Fibroblast of the aortic adventitia (primary cell): Measurements from ENCODE around the gene NFS1. TPM values are rescaled to one million over a fixed set of nuclear protein-coding genes. Genes with fewer than 3 reads are reported as not detected.
"Not testable (repeated sequence)": the region's sequence is repeated elsewhere in the genome, so short reads cannot be mapped to it uniquely, and the experiment has no call there.

Experiments used
- DNase-seq: peaks from one replicate; pipeline ENCODE4 v3.0.0-alpha.2; 2010; ENCODE audit warnings: low read depth
- H3K4me3 ChIP-seq: 2 replicates; pipeline ENCODE4 v1.5.1; 2011; ENCODE audit warnings: low read depth, mild to moderate bottlenecking, control low read depth, low read length, moderate library complexity
- total RNA-seq: library from RNA; depleted of rRNA; stranded (reverse); fragments of >200 nt; gene quantifications from 2 replicates; pipeline ENCODE4 v1.2.3, GENCODE V29; 2012; ENCODE audit warnings: low replicate concordance
- TF ChIP-seq, protein P1 (sequence below): IDR thresholded peaks from 2 replicates; pipeline ENCODE4 v1.5.1; 2011; ENCODE audit warnings: mild to moderate bottlenecking, low read length, control low read depth, inconsistent platforms; ENCODE audit not compliant: insufficient read depth

NFS1 gene
- total RNA-seq, 1 donor = 19.9 TPM

DNA sequence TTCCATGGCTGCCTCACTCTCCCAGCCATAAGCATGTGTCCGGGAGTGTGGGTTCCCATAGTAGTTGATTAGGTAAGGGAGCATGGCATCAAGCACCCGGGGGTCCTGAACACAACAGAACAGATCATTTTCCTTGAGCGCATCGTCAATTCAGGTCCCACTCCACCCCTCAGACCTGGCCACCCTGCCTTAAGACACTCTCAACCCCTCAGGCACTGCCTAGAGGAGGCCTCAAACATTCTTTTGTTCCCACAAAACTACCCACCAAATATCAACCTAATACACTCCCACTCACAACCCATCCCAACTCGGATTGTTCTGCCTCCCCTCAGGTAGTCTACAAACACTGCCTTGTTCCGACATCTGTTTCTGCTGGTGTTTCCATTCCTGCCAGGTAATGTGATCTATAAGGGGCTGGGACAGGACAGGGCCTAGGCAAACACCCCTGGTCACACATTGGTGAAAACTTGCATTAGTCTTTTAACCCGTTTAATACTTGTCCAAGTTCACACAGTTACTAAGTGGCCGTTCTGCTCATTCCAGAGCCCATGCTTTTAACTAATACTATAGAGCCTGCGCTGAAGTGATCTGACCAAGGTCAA is 1.4 kb downstream of the NFS1 start:
- TF ChIP-seq, protein P1, sequence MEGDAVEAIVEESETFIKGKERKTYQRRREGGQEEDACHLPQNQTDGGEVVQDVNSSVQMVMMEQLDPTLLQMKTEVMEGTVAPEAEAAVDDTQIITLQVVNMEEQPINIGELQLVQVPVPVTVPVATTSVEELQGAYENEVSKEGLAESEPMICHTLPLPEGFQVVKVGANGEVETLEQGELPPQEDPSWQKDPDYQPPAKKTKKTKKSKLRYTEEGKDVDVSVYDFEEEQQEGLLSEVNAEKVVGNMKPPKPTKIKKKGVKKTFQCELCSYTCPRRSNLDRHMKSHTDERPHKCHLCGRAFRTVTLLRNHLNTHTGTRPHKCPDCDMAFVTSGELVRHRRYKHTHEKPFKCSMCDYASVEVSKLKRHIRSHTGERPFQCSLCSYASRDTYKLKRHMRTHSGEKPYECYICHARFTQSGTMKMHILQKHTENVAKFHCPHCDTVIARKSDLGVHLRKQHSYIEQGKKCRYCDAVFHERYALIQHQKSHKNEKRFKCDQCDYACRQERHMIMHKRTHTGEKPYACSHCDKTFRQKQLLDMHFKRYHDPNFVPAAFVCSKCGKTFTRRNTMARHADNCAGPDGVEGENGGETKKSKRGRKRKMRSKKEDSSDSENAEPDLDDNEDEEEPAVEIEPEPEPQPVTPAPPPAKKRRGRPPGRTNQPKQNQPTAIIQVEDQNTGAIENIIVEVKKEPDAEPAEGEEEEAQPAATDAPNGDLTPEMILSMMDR = no peak

DNA sequence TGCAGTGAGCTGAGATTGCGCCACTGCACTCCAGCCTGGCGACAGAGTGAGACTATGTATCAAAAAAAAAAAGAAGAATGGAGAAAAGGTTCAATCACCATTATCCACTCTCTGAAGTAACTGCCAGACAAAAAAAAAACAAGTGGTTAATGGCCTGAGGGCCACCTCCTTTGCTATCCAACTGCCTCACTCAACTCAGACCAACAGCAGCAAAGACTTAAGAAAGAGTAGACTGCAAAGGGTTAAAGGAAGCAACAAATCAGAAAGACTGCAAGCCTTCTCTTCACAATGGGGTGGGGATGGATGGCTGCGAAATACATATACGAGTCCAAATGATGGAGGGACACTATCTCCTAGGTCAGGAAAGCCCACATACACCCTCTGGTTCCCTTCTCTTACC is 3.2 kb downstream of the NFS1 start:
- TF ChIP-seq, protein P1 = no peak
- DNase-seq = no peak
- no peak overlapping the region for H3K4me3 ChIP-seq

More for the DNA sequence above, 1.4 kb downstream of the NFS1 start:
- no peak for DNase-seq
- H3K4me3 ChIP-seq = peak overlapping the region; percentile 98

- H3K4me3 ChIP-seq = no peak overlapping the region
- TF ChIP-seq, protein P1 = no peak
- DNase-seq = no peak
These were observed 3.9 kb downstream of the NFS1 start for GRCh38 chr20:35695245-35695749.

DNA sequence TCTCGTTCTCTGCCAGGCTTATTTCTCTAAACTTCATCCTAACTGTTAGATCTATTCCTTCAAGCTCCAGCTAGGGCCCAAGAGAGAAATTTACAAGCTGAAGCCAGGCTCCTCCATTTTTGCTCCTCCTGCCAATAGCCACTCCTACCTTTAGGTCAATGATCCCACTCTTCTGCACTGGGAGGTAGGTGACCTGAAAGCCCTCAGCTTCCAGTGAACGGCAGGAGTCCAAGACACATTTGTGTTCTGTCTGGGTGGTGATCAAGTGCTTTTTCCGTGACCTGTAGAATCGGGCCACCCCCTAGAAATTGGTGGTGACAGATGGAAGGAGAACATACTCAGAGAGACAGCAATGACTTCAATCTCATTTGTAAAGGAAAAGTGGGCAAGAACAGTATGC is 8.9 kb downstream of the NFS1 start:
- no peak for DNase-seq
- TF ChIP-seq, protein P1 = no peak
- no peak overlapping the region for H3K4me3 ChIP-seq

DNA sequence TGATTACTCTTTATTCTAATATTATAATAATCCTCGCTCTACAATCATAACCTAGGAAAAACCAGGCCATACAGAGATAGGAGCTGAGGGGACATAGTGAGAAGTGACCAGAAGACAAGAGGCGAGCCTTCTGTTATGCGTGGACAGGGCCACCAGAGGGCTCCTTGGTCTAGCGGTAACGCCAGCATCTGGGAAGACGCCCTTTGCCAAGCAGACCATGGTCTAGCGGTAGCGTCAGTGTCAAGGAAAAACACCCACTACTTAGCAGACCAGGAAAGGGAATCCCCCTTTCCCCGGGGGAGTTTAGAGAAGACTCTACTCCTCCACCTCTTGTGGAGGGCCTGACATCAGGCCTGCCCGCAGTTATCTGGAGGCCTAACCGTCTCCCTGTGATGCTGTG is 12.3 kb downstream of the NFS1 start:
- not testable (repeated sequence) for DNase-seq, H3K4me3 ChIP-seq

- DNase-seq, H3K4me3 ChIP-seq: not testable (repeated sequence)
These were observed 13.8 kb downstream of the NFS1 start for GRCh38 chr20:35685368-35685767.

- no peak for DNase-seq
- no peak overlapping the region for H3K4me3 ChIP-seq
- TF ChIP-seq, protein P1 = no peak
These were observed 17.2 kb downstream of the NFS1 start for GRCh38 chr20:35681960-35682359.

GRCh38 chr20:35680452-35681183 is 18.5 kb downstream of the NFS1 start:
- no peak for DNase-seq
- no peak overlapping the region for H3K4me3 ChIP-seq
- TF ChIP-seq, protein P1 = no peak
